Body of pancreas (tissue), 4 donors: Measurements from ENCODE around the gene ACAP2.

Experiments
- POLR2A ChIP-seq, 3 donors: fragments of 450-650 bp; IDR thresholded peaks; one replicate each; pipeline ENCODE4 v1.6.1; 2016; ENCODE audit warnings: antibody characterized with exemption in 3 of 3, mild to moderate bottlenecking in 2 of 3
- TF ChIP-seq, protein P1 (sequence below), 7 experiments: fragments of 450-650 bp in 4 of 7; fragments of 200-600 bp in 3 of 7; sonication (generic) in 3 of 7; IDR thresholded peaks; one replicate each; pipeline ENCODE4 v1.5.1; 2016 to 2019; ENCODE audit warnings: antibody characterized with exemption in 7 of 7

DNA sequence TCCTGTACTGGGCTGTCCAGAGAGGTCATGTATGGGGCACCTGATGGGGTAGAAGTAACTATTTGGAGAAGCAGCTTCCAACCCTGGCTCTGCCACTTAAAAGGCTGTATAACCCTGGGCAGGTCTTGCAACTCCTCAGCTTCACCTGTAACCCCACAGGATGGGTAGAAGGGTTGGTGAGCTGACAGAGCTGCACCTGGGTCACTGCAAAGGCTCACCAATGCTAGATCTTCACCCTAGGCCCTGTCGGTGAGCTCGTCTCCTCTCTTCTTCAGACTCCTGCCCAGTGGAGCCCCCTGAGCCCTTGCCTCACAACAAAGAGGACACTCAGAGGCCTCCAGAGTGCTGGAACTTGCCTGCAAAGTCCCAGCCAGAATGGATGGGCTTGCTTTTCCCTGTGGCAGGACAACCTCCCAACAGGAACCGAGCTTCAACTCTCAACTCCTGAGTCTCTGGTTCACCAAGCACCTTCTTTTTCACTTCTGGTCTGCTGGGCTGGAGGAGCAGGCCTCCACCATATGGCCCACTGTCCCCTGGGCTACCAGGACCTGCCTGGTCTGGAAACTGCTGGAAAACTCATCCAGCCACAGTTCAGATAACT is 217.7 kb downstream of the ACAP2 start:
- TF ChIP-seq, protein P1, sequence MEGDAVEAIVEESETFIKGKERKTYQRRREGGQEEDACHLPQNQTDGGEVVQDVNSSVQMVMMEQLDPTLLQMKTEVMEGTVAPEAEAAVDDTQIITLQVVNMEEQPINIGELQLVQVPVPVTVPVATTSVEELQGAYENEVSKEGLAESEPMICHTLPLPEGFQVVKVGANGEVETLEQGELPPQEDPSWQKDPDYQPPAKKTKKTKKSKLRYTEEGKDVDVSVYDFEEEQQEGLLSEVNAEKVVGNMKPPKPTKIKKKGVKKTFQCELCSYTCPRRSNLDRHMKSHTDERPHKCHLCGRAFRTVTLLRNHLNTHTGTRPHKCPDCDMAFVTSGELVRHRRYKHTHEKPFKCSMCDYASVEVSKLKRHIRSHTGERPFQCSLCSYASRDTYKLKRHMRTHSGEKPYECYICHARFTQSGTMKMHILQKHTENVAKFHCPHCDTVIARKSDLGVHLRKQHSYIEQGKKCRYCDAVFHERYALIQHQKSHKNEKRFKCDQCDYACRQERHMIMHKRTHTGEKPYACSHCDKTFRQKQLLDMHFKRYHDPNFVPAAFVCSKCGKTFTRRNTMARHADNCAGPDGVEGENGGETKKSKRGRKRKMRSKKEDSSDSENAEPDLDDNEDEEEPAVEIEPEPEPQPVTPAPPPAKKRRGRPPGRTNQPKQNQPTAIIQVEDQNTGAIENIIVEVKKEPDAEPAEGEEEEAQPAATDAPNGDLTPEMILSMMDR (IDR thresholded peaks at IDR 0.05), result no peak
- no peak for TF ChIP-seq POLR2A (IDR thresholded peaks at IDR 0.05)
